Neutrophil (primary cell): Measurements from ENCODE around the gene FARP2.

Experiments
- H3K27ac ChIP-seq: fragments of 200-600 bp; sonication (generic); 2 replicates; pipeline ENCODE4 v1.5.1; 2016; ENCODE audit warnings: mild to moderate bottlenecking, moderate library complexity
- H3K27me3 ChIP-seq: fragments of 200-600 bp; sonication (generic); 2 replicates; pipeline ENCODE4 v1.6.0; 2016; ENCODE audit warnings: mild to moderate bottlenecking
- H3K36me3 ChIP-seq: fragments of 200-600 bp; sonication (generic); 2 replicates; pipeline ENCODE4 v1.5.1; 2017
- H3K4me1 ChIP-seq, 2 experiments: fragments of 200-600 bp in 1 of 2; sonication (generic) in 1 of 2; 1 replicate in 1 of 2; 2 replicates in 1 of 2; pipeline versions ENCODE4 v1.5.1 to v1.6.1; 2013 to 2016; ENCODE audit warnings: low read depth in 1 of 2, low read length in 1 of 2, mild to moderate bottlenecking in 1 of 2, moderate library complexity in 1 of 2; ENCODE audit not compliant: control insufficient read depth in 1 of 2, insufficient read depth in 1 of 2
- H3K4me3 ChIP-seq, 2 experiments: fragments of 200-600 bp in 1 of 2; sonication (generic) in 1 of 2; 1 replicate in 1 of 2; 2 replicates in 1 of 2; pipeline ENCODE4 v1.5.1; 2013 to 2016; ENCODE audit warnings: low read depth in 1 of 2, low read length in 1 of 2, mild to moderate bottlenecking in 1 of 2, moderate library complexity in 1 of 2
- H3K9me3 ChIP-seq: fragments of 200-600 bp; sonication (generic); 2 replicates; pipeline ENCODE4 v1.5.1; 2016
- CTCF ChIP-seq: fragments of 200-600 bp; sonication (generic); IDR thresholded peaks from 2 replicates; pipeline ENCODE4 v1.5.1; 2016; ENCODE audit warnings: antibody characterized with exemption

Gene FARP2

GRCh38 chr2:241330616-241330981 lies 25.5 kb upstream of the FARP2 start:
- Histone ChIP-seq H3K36me3 (peaks cover 48% of the 10 kb centered on the region), H3K27ac (no peak overlapping the region), H3K9me3 (no peaks in the 10 kb centered on the region), H3K27me3 (no peaks in the 10 kb centered on the region), H3K4me1 (peaks cover 0 to 2% of the 10 kb centered on the region in 2 experiments), H3K4me3 (no peak overlapping the region)
- no peak for TF ChIP-seq CTCF

- no peak for TF ChIP-seq CTCF
- H3K9me3 ChIP-seq = no peaks in the 10 kb centered on the region
- peaks cover 53% of the 10 kb centered on the region for H3K36me3 ChIP-seq
- H3K4me3 ChIP-seq = no peak overlapping the region
- H3K27ac ChIP-seq = no peak overlapping the region
- H3K27me3 ChIP-seq = no peaks in the 10 kb centered on the region
- peaks cover 8% of the 10 kb centered on the region in 2 experiments for H3K4me1 ChIP-seq
These were observed 21.3 kb upstream of the FARP2 start for GRCh38 chr2:241334813-241335212.

- H3K27ac ChIP-seq = peak overlapping the region; percentile 70
- peaks cover 32 to 33% of the 10 kb centered on the region in 2 experiments for H3K4me1 ChIP-seq
- peaks cover 59% of the 10 kb centered on the region for H3K36me3 ChIP-seq
- H3K4me3 ChIP-seq = no peak overlapping the region
- H3K27me3 ChIP-seq = no peaks in the 10 kb centered on the region
- H3K9me3 ChIP-seq = no peaks in the 10 kb centered on the region
- no peak for TF ChIP-seq CTCF
These were observed 16.1 kb upstream of the FARP2 start for GRCh38 chr2:241339839-241340630.

GRCh38 chr2:241340631-241341163 lies 15.4 kb upstream of the FARP2 start:
- Histone ChIP-seq H3K27ac (peak overlapping the region; percentile 70), H3K27me3 (no peaks in the 10 kb centered on the region), H3K9me3 (no peaks in the 10 kb centered on the region), H3K4me1 (peaks cover 33 to 34% of the 10 kb centered on the region in 2 experiments), H3K4me3 (no peak overlapping the region), H3K36me3 (peaks cover 59% of the 10 kb centered on the region)
- no peak for TF ChIP-seq CTCF

- no peaks in the 10 kb centered on the region for H3K9me3 ChIP-seq
- H3K36me3 ChIP-seq = peaks cover 76% of the 10 kb centered on the region
- H3K27ac ChIP-seq = peak overlapping the region; percentile 19
- no peak for TF ChIP-seq CTCF
- peaks cover 30 to 31% of the 10 kb centered on the region in 2 experiments for H3K4me1 ChIP-seq
- no peaks in the 10 kb centered on the region for H3K27me3 ChIP-seq
- no peak overlapping the region for H3K4me3 ChIP-seq
These were observed 11.0 kb upstream of the FARP2 start for GRCh38 chr2:241344925-241345651.
